ENCODE measurements around the gene USP36.

- TF ChIP-seq POLR2A (IDR thresholded peaks at IDR 0.05; ENCODE audit: low read length) (no peak), GATA1 (IDR thresholded peaks at IDR 0.05; ENCODE audit: low read depth, low read length) (no peak)
These were observed 43.0 kb upstream of the USP36 start for GRCh38 chr17:78883533-78884131.

All from erythroblast (primary cell).